ENCODE results near the gene CMPK2.
"Not testable (repeated sequence)": the region's sequence is repeated elsewhere in the genome, so short reads cannot be mapped to it uniquely, and the experiment has no call there.

CMPK2 gene

GRCh38 chr2:6878549-6878948 lies 12.8 kb upstream of the CMPK2 start:
- TF ChIP-seq POLR2A (IDR thresholded peaks at IDR 0.05; ENCODE audit: low read depth, low read length) (no peak), TAF1 (IDR thresholded peaks at IDR 0.05; ENCODE audit: borderline replicate concordance, low read depth, low read length) (no peak), POLR2AphosphoS5 (IDR thresholded peaks at IDR 0.05; ENCODE audit: low read depth, low read length) (no peak)
- no peak for FAIRE-seq
- no peak for DNase-seq (ENCODE audit: insufficient read length)

DNA sequence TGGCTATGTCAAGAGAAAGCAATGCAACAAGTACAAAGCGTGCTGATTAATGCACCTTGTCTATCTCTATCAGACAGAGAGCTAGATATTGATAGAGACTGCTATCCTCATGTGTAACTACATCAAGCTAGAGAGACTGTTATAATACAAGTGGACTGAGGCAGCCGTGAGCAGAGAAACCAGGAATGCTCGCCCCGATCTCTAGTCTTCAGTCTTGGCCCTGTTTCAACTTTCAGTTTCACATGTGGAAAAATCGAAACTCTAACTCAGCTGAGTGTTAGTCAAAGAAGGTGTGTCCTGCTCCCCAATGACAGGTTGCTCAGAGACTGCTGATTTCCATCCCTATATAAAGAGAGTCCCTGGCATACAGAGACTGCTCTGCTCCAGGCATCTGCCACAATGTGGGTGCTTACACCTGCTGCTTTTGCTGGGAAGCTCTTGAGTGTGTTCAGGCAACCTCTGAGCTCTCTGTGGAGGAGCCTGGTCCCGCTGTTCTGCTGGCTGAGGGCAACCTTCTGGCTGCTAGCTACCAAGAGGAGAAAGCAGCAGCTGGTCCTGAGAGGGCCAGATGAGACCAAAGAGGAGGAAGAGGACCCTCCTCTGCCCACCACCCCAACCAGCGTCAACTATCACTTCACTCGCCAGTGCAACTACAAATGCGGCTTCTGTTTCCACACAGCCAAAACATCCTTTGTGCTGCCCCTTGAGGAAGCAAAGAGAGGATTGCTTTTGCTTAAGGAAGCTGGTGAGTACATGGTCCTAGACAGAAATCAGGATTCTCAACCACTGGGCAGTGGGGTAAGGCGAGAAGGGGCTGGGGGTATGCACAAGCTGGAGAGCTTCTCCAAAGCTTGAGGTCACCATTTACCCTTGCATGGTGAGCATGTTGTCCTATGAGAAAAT lies 11.9 kb upstream of the CMPK2 start, which contains the start of gene RSAD2:
Gene RSAD2, plus strand, starts transcription at position 376 of the 903 bp plus-strand sequence. Its CDS starts 24 bp downstream, at position 400.
- FAIRE-seq (peak; percentile 64), DNase-seq (ENCODE audit: insufficient read length) (no peak)
- TF ChIP-seq POLR2A (IDR thresholded peaks at IDR 0.05; ENCODE audit: low read depth, low read length) (no peak), POLR2AphosphoS5 (IDR thresholded peaks at IDR 0.05; ENCODE audit: low read depth, low read length) (no peak), TAF1 (IDR thresholded peaks at IDR 0.05; ENCODE audit: borderline replicate concordance, low read depth, low read length) (no peak)

DNA sequence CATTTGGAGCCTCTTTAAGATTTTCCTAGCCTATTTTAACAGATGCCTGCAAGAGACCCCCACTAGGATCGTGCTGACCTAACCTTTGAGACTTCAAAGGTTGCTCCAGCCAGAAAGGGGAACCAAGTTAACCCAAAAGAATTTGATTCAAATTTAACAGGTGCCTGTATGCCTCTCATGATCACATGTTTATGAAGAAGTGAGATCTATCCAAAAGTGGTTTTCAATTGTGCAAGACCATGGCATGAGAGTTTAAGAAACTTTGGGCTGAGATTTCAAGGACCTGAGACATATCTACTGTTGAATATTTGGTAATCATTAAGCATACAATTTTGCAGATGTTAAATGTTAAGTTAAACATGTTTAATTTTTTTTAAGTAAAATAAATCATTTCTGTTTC lies 10.6 kb upstream of the CMPK2 start:
- no peak for FAIRE-seq
- no peak for TF ChIP-seq POLR2A (IDR thresholded peaks at IDR 0.05; ENCODE audit: low read depth, low read length)
- no peak for TF ChIP-seq POLR2AphosphoS5 (IDR thresholded peaks at IDR 0.05; ENCODE audit: low read depth, low read length)
- no peak for TF ChIP-seq TAF1 (IDR thresholded peaks at IDR 0.05; ENCODE audit: borderline replicate concordance, low read depth, low read length)
- DNase-seq (ENCODE audit: insufficient read length) = no peak

DNA sequence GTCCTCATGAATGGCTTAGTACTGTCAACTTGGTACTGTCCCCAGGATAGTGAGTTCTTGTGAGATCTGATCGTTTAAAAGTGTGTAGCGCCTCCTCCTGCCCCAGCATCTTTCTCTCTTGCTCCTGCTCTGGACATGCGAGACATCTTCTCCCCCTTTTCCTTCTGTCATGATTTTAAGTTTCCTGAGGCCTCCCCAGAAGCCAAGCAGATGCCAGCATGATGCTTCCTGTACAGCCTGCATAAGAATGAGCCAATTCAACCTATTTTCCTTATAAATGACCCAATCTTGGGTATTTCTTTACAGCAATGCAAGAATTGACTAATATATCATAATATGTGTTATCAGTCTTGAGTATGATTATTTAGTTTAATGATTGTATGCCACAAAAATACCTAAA lies 8.3 kb upstream of the CMPK2 start:
- FAIRE-seq (no peak), DNase-seq (ENCODE audit: insufficient read length) (no peak)
- TF ChIP-seq POLR2AphosphoS5 (IDR thresholded peaks at IDR 0.05; ENCODE audit: low read depth, low read length) (no peak), TAF1 (IDR thresholded peaks at IDR 0.05; ENCODE audit: borderline replicate concordance, low read depth, low read length) (no peak), POLR2A (IDR thresholded peaks at IDR 0.05; ENCODE audit: low read depth, low read length) (no peak)

GRCh38 chr2:6872394-6872793 lies 6.7 kb upstream of the CMPK2 start:
- DNase-seq (ENCODE audit: insufficient read length) (no peak), FAIRE-seq (peak; percentile 78)
- TF ChIP-seq TAF1 (IDR thresholded peaks at IDR 0.05; ENCODE audit: borderline replicate concordance, low read depth, low read length) (no peak), POLR2AphosphoS5 (IDR thresholded peaks at IDR 0.05; ENCODE audit: low read depth, low read length) (no peak), POLR2A (IDR thresholded peaks at IDR 0.05; ENCODE audit: low read depth, low read length) (no peak)

GRCh38 chr2:6866982-6867381 lies 1.3 kb upstream of the CMPK2 start:
- no peak for FAIRE-seq
- DNase-seq (ENCODE audit: insufficient read length) = no peak
- no peak for TF ChIP-seq TAF1 (IDR thresholded peaks at IDR 0.05; ENCODE audit: borderline replicate concordance, low read depth, low read length)
- no peak for TF ChIP-seq POLR2AphosphoS5 (IDR thresholded peaks at IDR 0.05; ENCODE audit: low read depth, low read length)
- TF ChIP-seq POLR2A (IDR thresholded peaks at IDR 0.05; ENCODE audit: low read depth, low read length) = no peak

DNA sequence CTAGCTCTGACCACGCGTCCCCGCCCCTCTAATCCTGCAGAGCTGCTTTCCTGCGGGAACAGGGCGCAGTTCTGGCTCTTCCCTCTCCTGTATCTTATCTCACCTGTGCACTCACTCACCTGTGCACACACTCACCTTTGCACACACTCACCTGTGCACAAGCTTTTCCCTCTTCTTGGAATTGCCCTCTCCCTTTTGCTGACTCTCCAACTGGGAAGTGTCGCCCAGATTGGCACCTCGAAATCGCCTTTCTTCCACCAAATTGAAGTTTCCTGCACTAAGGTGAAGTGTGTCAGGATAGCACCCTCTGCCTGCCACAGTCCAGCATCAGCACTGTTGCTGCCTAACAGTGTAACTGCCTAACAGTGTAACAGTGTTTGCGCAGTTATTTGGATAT lies 566 bp upstream of the CMPK2 start:
- DNase-seq (ENCODE audit: insufficient read length) (no peak), FAIRE-seq (peak; percentile 86)
- TF ChIP-seq POLR2A (IDR thresholded peaks at IDR 0.05; ENCODE audit: low read depth, low read length) (no peak), POLR2AphosphoS5 (IDR thresholded peaks at IDR 0.05; ENCODE audit: low read depth, low read length) (no peak), TAF1 (IDR thresholded peaks at IDR 0.05; ENCODE audit: borderline replicate concordance, low read depth, low read length) (no peak)

- no peak for DNase-seq (ENCODE audit: insufficient read length)
- no peak for FAIRE-seq
- TF ChIP-seq TAF1 (IDR thresholded peaks at IDR 0.05; ENCODE audit: borderline replicate concordance, low read depth, low read length) (no peak), POLR2A (IDR thresholded peaks at IDR 0.05; ENCODE audit: low read depth, low read length) (no peak), POLR2AphosphoS5 (IDR thresholded peaks at IDR 0.05; ENCODE audit: low read depth, low read length) (no peak)
These were observed 773 bp downstream of the CMPK2 start for GRCh38 chr2:6864923-6865345.

DNA sequence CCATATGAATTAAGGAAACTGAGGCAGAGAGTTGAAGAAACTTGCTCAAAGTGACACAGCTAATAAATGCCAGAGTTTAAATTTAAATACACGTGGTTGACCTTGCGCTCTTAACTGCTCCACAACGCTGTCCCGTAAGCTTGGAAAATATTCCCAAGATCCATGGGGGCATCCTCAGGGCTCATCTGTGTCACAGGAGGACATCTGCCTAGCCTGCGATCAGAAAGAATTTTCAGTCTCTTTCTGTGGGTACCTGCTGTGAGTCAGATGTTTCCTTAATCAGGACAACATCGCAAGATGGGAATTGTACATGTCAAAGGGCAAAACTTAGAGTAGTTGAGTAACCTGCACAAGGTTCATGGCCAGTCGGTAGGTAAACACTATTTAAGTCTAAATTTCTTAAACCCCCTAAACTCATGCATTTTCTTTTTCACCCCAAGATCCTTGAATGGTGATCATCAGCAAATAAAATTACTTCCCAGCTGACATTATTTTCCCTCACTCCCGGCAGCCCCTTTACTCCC lies 1.4 kb downstream of the CMPK2 start:
- DNase-seq (ENCODE audit: insufficient read length) = no peak
- TF ChIP-seq POLR2A (IDR thresholded peaks at IDR 0.05; ENCODE audit: low read depth, low read length) (0 out of 2 replicates have a peak, but pooled peaks have one; percentile 7), POLR2AphosphoS5 (IDR thresholded peaks at IDR 0.05; ENCODE audit: low read depth, low read length) (no peak)
- FAIRE-seq = no peak

- TF ChIP-seq POLR2AphosphoS5 (IDR thresholded peaks at IDR 0.05; ENCODE audit: low read depth, low read length) = no peak
- no peak for TF ChIP-seq POLR2A (IDR thresholded peaks at IDR 0.05; ENCODE audit: low read depth, low read length)
- no peak for TF ChIP-seq TAF1 (IDR thresholded peaks at IDR 0.05; ENCODE audit: borderline replicate concordance, low read depth, low read length)
- no peak for FAIRE-seq
- no peak for DNase-seq (ENCODE audit: insufficient read length)
These were observed 1.9 kb downstream of the CMPK2 start for GRCh38 chr2:6863792-6864191.

DNA sequence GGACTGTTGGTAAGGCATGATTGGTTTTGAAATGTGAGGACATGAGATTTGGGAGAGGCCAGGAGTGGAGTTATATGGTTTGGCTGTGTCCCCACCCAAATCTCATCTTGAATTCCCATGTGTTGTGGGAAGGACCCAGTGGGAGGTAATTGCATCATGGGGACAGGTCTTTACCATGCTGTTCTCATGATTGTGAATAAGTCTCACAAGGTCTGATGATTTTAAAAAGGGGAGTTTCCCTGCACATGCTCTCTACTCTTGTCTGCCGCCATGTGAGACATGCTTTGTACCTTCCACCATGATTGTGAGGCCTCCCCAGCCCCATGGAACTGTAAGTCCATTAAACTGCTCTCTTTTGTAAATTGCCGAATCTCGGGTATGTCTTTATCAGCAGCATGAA lies 5.4 kb downstream of the CMPK2 start:
- FAIRE-seq (no peak), DNase-seq (ENCODE audit: insufficient read length) (no peak)
- TF ChIP-seq TAF1 (IDR thresholded peaks at IDR 0.05; ENCODE audit: borderline replicate concordance, low read depth, low read length) (no peak), POLR2AphosphoS5 (IDR thresholded peaks at IDR 0.05; ENCODE audit: low read depth, low read length) (no peak), POLR2A (IDR thresholded peaks at IDR 0.05; ENCODE audit: low read depth, low read length) (no peak)

GRCh38 chr2:6858466-6859027 lies 7.2 kb downstream of the CMPK2 start:
- not testable (repeated sequence) for FAIRE-seq; DNase-seq (ENCODE audit: insufficient read length)

All from GM12892 (cell line).